ENCODE results near the gene PTPRN2.

Gene PTPRN2

GRCh38 chr7:158123214-158123613 is 464.4 kb downstream of the PTPRN2 start:
- FAIRE-seq: no peak

GRCh38 chr7:158121441-158122045 is 466.1 kb downstream of the PTPRN2 start:
- FAIRE-seq: no peak

- no peak for FAIRE-seq
These were observed 466.9 kb downstream of the PTPRN2 start for GRCh38 chr7:158120716-158121115.

GRCh38 chr7:158120316-158120715 is 467.3 kb downstream of the PTPRN2 start:
- no peak for FAIRE-seq

GRCh38 chr7:158117341-158118222 is 470.0 kb downstream of the PTPRN2 start:
- FAIRE-seq: no peak

- FAIRE-seq: no peak
These were observed 471.4 kb downstream of the PTPRN2 start for GRCh38 chr7:158116235-158116634.

- no peak for FAIRE-seq
These were observed 473.4 kb downstream of the PTPRN2 start for GRCh38 chr7:158114056-158114850.

GRCh38 chr7:158113321-158114025 is 474.1 kb downstream of the PTPRN2 start:
- FAIRE-seq: no peak

GRCh38 chr7:158112571-158113320 is 474.9 kb downstream of the PTPRN2 start:
- no peak for FAIRE-seq

- FAIRE-seq: no peak
These were observed 475.6 kb downstream of the PTPRN2 start for GRCh38 chr7:158111906-158112570.

- no peak for FAIRE-seq
These were observed 476.4 kb downstream of the PTPRN2 start for GRCh38 chr7:158111049-158111751.

- no peak for FAIRE-seq
These were observed 477.0 kb downstream of the PTPRN2 start for GRCh38 chr7:158110661-158111048.

GRCh38 chr7:158110034-158110590 is 477.5 kb downstream of the PTPRN2 start:
- no peak for FAIRE-seq

GRCh38 chr7:158109364-158110033 is 478.1 kb downstream of the PTPRN2 start:
- FAIRE-seq: no peak

GRCh38 chr7:158108646-158109293 is 478.9 kb downstream of the PTPRN2 start:
- no peak for FAIRE-seq

GRCh38 chr7:158107806-158108205 is 479.8 kb downstream of the PTPRN2 start:
- FAIRE-seq: no peak

- no peak for FAIRE-seq
These were observed 481.4 kb downstream of the PTPRN2 start for GRCh38 chr7:158106272-158106671.

GRCh38 chr7:158103378-158103777 is 484.2 kb downstream of the PTPRN2 start:
- FAIRE-seq: no peak

- no peak for FAIRE-seq
These were observed 484.7 kb downstream of the PTPRN2 start for GRCh38 chr7:158102897-158103296.
